A549 treated with RU486 at 1 μM for 4 hours (cell line): ENCODE measurements around the gene OR10C1. TPM values are rescaled to one million over a fixed set of nuclear protein-coding genes. Genes with fewer than 3 reads are reported as not detected.

Source experiments
- total RNA-seq: library from RNA; stranded (reverse); fragments of 200-300 nt; extraction: Qiagen RNA extraction; gene quantifications from 5 replicates; pipeline ENCODE4 v1.2.3, GENCODE V29; 2022; ENCODE audit warnings: low read depth

The OR10C1 gene, protein sequence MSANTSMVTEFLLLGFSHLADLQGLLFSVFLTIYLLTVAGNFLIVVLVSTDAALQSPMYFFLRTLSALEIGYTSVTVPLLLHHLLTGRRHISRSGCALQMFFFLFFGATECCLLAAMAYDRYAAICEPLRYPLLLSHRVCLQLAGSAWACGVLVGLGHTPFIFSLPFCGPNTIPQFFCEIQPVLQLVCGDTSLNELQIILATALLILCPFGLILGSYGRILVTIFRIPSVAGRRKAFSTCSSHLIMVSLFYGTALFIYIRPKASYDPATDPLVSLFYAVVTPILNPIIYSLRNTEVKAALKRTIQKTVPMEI
- not detected in 5 replicates for total RNA-seq

GRCh38 chr6:29439006-29439405 lies at the start of gene OR10C1:
Gene OR10C1, plus strand, starts transcription at chr6:29439306. Its CDS starts 710 bp downstream, at chr6:29440016.

DNA sequence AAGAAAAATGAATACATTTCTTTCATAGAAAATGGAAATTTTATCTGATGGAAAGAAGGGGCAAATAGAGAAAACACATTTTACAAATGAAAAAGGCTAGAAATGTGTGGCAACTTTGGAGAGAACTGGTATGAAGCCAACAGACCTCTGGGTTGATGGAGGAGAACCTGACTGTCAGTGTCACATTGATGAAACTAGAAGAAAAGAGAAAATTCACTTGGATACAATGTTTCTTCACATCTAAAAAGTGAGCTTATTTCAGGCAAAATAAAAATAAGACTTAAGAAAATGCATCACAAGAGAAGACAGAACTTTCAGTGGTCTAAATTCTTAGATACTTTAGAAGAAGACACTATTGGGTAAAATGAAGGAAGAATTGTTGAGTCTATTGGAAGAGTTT lies 43.8 kb upstream of the OR10C1 start, which contains the start of gene OR12D2:
Gene OR12D2, plus strand, starts transcription at position 301 of the 400 bp plus-strand sequence. CDS start 1,069 bp downstream, outside the sequence.

DNA sequence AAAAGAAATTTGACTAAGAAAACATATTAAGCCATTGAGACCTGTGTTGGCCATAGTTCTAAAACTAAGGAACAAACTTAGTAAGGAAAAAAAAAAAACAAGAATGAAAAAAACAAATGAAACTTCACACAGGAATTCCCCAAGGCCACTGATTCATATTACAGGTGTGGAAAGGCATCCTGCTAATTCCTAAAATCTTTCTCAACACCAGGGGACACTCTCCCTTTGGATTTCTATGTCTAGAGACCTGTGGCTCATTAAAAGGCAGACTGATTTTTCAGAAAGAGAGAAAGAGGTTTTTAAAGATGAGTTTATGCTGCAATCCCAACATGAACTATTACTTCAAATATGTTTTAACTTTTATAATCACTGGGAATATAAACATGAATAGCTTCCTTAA lies 24.5 kb upstream of the OR10C1 start, which contains the start of gene OR12D1:
Gene OR12D1, plus strand, starts transcription at position 341 of the 400 bp plus-strand sequence.

DNA sequence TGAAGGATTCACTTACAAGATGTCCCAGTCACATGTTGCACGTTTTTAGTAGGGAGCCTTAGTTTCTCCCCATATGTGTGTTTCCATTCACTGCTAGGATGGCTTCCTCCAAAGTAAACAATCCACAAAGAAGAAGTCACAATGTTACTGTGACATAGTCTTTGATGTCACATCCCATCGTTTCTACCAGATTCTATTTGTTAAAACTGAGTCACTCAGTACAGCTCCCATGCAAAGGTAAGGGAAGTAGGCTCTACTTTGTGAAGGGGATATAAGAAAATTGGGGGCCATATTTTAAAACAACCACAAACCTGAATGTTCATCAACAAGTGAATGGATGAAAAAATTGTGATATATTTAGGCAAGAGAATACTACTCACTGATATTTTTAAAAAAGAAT lies 17.9 kb downstream of the OR10C1 start, which contains the start of the genes OR11A1 and OR2H1:
Gene OR11A1, minus strand, starts transcription at position 101 of the 400 bp plus-strand sequence. CDS start 29,430 bp downstream, outside the sequence.
Gene OR2H1, plus strand, starts transcription at position 185 of the 400 bp plus-strand sequence. CDS start 4,615 bp downstream, outside the sequence.

GRCh38 chr6:29487660-29488059 lies 48.6 kb downstream of the OR10C1 start, which contains the start of gene MAS1L:
Gene MAS1L, minus strand, starts transcription at chr6:29487956. Its CDS starts 54 bp downstream, at chr6:29487902.

Other genes starting within 250 kb of the OR10C1 start
- not detected in 5 replicates for gene OR14J1, start 137.6 kb upstream of the OR10C1 start, total RNA-seq
- not detected in 5 replicates for gene OR5V1, start 70.4 kb upstream of the OR10C1 start, total RNA-seq
- not detected in 5 replicates for gene OR12D3, start 64.0 kb upstream of the OR10C1 start, total RNA-seq
- gene OR12D2, start 43.7 kb upstream of the OR10C1 start, total RNA-seq: not detected in 5 replicates
- not detected in 5 replicates for gene OR12D1, start 24.4 kb upstream of the OR10C1 start, total RNA-seq
- gene OR11A1, start 17.8 kb downstream of the OR10C1 start, total RNA-seq: not detected in 5 replicates
- not detected in 5 replicates for gene OR2H1, start 17.8 kb downstream of the OR10C1 start, total RNA-seq
- not detected in 5 replicates for gene MAS1L, start 48.6 kb downstream of the OR10C1 start, total RNA-seq
- 0.38 to 0.73 TPM (median 0.47 TPM) in 5 replicates for gene UBD, start 120.4 kb downstream of the OR10C1 start, total RNA-seq
- gene OR2H2, start 145.8 kb downstream of the OR10C1 start, total RNA-seq: not detected in 5 replicates
- 2.8 to 6.4 TPM (median 4.7 TPM) in 5 replicates for gene GABBR1, start 193.9 kb downstream of the OR10C1 start, total RNA-seq
- gene MOG, start 217.8 kb downstream of the OR10C1 start, total RNA-seq: not detected in 5 replicates
- gene ZFP57, start 241.8 kb downstream of the OR10C1 start, total RNA-seq: not detected in 5 replicates